Mesenchymal stem cell (in vitro differentiated cells and primary cell): ENCODE measurements around the gene SH2D4B.

ENCODE experiments used
- DNase-seq: peaks from one replicate; pipeline ENCODE4 v3.0.0-alpha.2; 2013
- H2AFZ ChIP-seq: one replicate; pipeline ENCODE4 v1.6.1; 2013; ENCODE audit warnings: low read depth, mild to moderate bottlenecking, control low read depth, inconsistent platforms, low read length, moderate library complexity
- H2AK5ac ChIP-seq: 2 replicates; pipeline ENCODE4 v1.6.1; 2013; ENCODE audit warnings: low read length, moderate library complexity, mild to moderate bottlenecking, inconsistent platforms; ENCODE audit not compliant: severe bottlenecking
- H2BK120ac ChIP-seq: one replicate; pipeline ENCODE4 v1.6.1; 2013; ENCODE audit warnings: low read depth, mild to moderate bottlenecking, inconsistent platforms, low read length, moderate library complexity
- H2BK12ac ChIP-seq, 2 experiments: one replicate each; pipeline ENCODE4 v1.6.1; 2013; ENCODE audit warnings: inconsistent platforms in 2 of 2, low read length in 2 of 2, mild to moderate bottlenecking in 2 of 2, moderate library complexity in 2 of 2, control low read depth in 1 of 2
- H2BK15ac ChIP-seq: one replicate; pipeline ENCODE4 v1.6.1; 2013; ENCODE audit warnings: mild to moderate bottlenecking, low read depth, inconsistent platforms; ENCODE audit not compliant: poor library complexity, severe bottlenecking
- H2BK5ac ChIP-seq: 2 replicates; pipeline ENCODE4 v1.6.1; 2013; ENCODE audit warnings: low read depth, mild to moderate bottlenecking, low read length, control low read depth, inconsistent platforms; ENCODE audit not compliant: poor library complexity, severe bottlenecking
- H3K14ac ChIP-seq, 2 experiments: one replicate each; pipeline ENCODE4 v1.6.1; 2013; ENCODE audit warnings: inconsistent platforms in 2 of 2, low read length in 2 of 2, control low read depth in 1 of 2, mild to moderate bottlenecking in 1 of 2, moderate library complexity in 1 of 2
- H3K18ac ChIP-seq, 2 experiments: one replicate each; pipeline ENCODE4 v1.6.1; 2013; ENCODE audit warnings: inconsistent platforms in 2 of 2, low read length in 2 of 2, control low read depth in 1 of 2, low read depth in 1 of 2, mild to moderate bottlenecking in 1 of 2
- H3K23ac ChIP-seq, 2 experiments: one replicate each; pipeline ENCODE4 v1.6.1; 2013; ENCODE audit warnings: inconsistent platforms in 2 of 2, low read length in 2 of 2, mild to moderate bottlenecking in 2 of 2, moderate library complexity in 2 of 2, control low read depth in 1 of 2
- H3K27ac ChIP-seq: 2 replicates; pipeline ENCODE4 v1.5.1; 2013; ENCODE audit warnings: mild to moderate bottlenecking, moderate library complexity, low read length, control low read depth, inconsistent platforms; ENCODE audit not compliant: poor library complexity, severe bottlenecking
- H3K27me3 ChIP-seq, 2 experiments: 2 replicates each; pipeline versions ENCODE4 v1.6.1 to v1.7.0; 2013; ENCODE audit warnings: low read length in 2 of 2, mild to moderate bottlenecking in 2 of 2, moderate library complexity in 2 of 2, control low read depth in 1 of 2, inconsistent platforms in 1 of 2; ENCODE audit not compliant: control insufficient read depth in 1 of 2, insufficient read depth in 1 of 2
- H3K36me3 ChIP-seq, 2 experiments: 2 replicates each; pipeline versions ENCODE4 v1.6.1 to v1.7.0; 2013; ENCODE audit warnings: low read length in 2 of 2, control low read depth in 1 of 2, inconsistent platforms in 1 of 2, low read depth in 1 of 2, mild to moderate bottlenecking in 1 of 2; ENCODE audit not compliant: insufficient read depth in 2 of 2, control insufficient read depth in 1 of 2
- H3K4ac ChIP-seq, 2 experiments: one replicate each; pipeline ENCODE4 v1.6.1; 2013; ENCODE audit warnings: inconsistent platforms in 2 of 2, low read length in 2 of 2, mild to moderate bottlenecking in 2 of 2, moderate library complexity in 2 of 2, control low read depth in 1 of 2, low read depth in 1 of 2
- H3K4me1 ChIP-seq: 2 replicates; pipeline ENCODE4 v1.6.1; 2013; ENCODE audit warnings: low read depth, low read length, control low read depth; ENCODE audit not compliant: control insufficient read depth, insufficient read depth
- H3K4me2 ChIP-seq: 2 replicates; pipeline ENCODE4 v1.6.1; 2013; ENCODE audit warnings: low read length, mild to moderate bottlenecking, inconsistent platforms; ENCODE audit not compliant: poor library complexity, severe bottlenecking
- H3K4me3 ChIP-seq, 2 experiments: 2 replicates each; pipeline versions ENCODE4 v1.5.1 to v1.7.0; 2013; ENCODE audit warnings: low read length in 2 of 2, mild to moderate bottlenecking in 2 of 2, control low read depth in 1 of 2, low read depth in 1 of 2; ENCODE audit not compliant: insufficient read depth in 1 of 2
- H3K79me1 ChIP-seq: replicated peaks from 2 replicates; pipeline ENCODE4 v1.6.1; 2013; ENCODE audit warnings: mild to moderate bottlenecking, control low read depth, low read length, inconsistent platforms; ENCODE audit not compliant: poor library complexity, severe bottlenecking
- H3K9ac ChIP-seq: 2 replicates; pipeline ENCODE4 v1.7.0; 2013; ENCODE audit warnings: mild to moderate bottlenecking, low read length, moderate library complexity
- H3K9me3 ChIP-seq: 2 replicates; pipeline ENCODE4 v1.7.0; 2013; ENCODE audit warnings: mild to moderate bottlenecking, low read length; ENCODE audit not compliant: control insufficient read depth
- H4K8ac ChIP-seq: one replicate; pipeline ENCODE4 v1.6.1; 2013; ENCODE audit warnings: inconsistent platforms, mild to moderate bottlenecking, low read length, moderate library complexity
- H4K91ac ChIP-seq: one replicate; pipeline ENCODE4 v1.6.1; 2013; ENCODE audit warnings: mild to moderate bottlenecking, low read length, inconsistent platforms
- WGBS: methylation state at CpG from one replicate; pipeline ENCODE4 v1.1.7; 2013; ENCODE audit warnings: mixed read lengths; 5-methylcytosine and 5-hydroxymethylcytosine counted together

The SH2D4B gene

GRCh38 chr10:80622153-80622552, 84.5 kb downstream of the SH2D4B start:
- Histone ChIP-seq H3K18ac (no peak overlapping the region), H3K4me3 (no peak overlapping the region), H2BK5ac (no peak overlapping the region), H2BK15ac (no peak overlapping the region), H3K27me3 (no peaks in the 10 kb centered on the region), H4K8ac (no peak overlapping the region), H3K79me1 (no peaks in the 10 kb centered on the region), H3K27ac (no peak overlapping the region), H3K36me3 (no peaks in the 10 kb centered on the region), H3K9me3 (peaks cover 7% of the 10 kb centered on the region), H2BK120ac (no peak overlapping the region), H2BK12ac (no peak overlapping the region), H3K9ac (no peak overlapping the region), H3K4me2 (no peak overlapping the region), H3K4me1 (peaks cover 3% of the 10 kb centered on the region), H3K4ac (no peak overlapping the region), H2AK5ac (no peak overlapping the region), H3K14ac (no peak overlapping the region), H2AFZ (no peak overlapping the region), H3K23ac (no peak overlapping the region), H4K91ac (no peak overlapping the region)
- 80% methylated on average over 3 of the region's 3 CpGs for WGBS
- DNase-seq: no peak

DNA sequence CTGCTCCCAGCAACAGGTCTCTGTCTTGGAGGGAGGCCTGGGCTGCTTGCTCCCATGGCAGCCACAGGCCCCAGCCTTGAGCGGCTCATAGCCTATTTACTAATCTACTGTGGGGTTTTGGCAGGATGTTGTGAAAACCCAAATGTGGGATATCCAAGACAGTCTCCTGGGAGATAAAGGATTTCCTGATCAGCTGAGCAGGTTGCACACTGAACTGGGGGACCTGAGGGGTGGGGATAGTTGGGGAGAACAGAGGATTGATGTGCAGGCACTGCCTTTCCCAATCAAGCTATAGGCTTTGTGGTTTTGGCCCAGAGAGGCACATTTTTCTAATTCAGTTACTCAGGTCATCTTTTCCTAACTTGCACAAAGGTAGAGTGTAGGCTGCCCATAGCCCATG, 92.6 kb downstream of the SH2D4B start:
- Histone ChIP-seq H3K4me1 (no peaks in the 10 kb centered on the region), H3K9me3 (peaks cover 7% of the 10 kb centered on the region), H2BK12ac (no peak overlapping the region), H3K9ac (no peak overlapping the region), H4K91ac (no peak overlapping the region), H3K4me2 (no peak overlapping the region), H3K4me3 (no peak overlapping the region), H3K27me3 (no peaks in the 10 kb centered on the region), H3K18ac (no peak overlapping the region), H2BK120ac (no peak overlapping the region), H4K8ac (no peak overlapping the region), H2BK15ac (no peak overlapping the region), H3K27ac (no peak overlapping the region), H3K14ac (no peak overlapping the region), H2AK5ac (no peak overlapping the region), H2AFZ (no peak overlapping the region), H3K36me3 (no peaks in the 10 kb centered on the region), H2BK5ac (no peak overlapping the region), H3K23ac (no peak overlapping the region), H3K4ac (no peak overlapping the region), H3K79me1 (no peaks in the 10 kb centered on the region)
- WGBS: 93% methylated on average over 1 of the region's 1 CpG
- no peak for DNase-seq

DNA sequence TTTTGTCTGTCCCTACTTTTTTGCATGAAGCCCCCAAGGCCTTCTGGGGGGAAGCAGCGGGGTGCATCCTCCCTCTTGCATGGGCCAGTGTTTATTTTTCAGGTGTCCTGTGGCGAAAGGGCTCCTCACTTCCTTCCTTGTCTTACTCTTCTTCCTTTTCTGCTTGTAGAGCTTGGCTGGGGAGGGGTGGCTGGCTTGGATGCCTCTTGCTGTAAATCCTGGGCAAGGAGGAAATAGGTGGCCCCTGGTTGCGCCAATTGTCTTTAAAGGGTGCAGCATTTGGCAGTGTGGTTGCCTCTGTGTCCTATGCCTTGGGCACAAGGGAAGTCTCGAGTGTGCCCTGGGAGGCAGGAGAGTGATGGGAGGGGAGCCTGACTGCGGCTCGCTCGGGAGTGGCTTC, 95.0 kb downstream of the SH2D4B start:
- Histone ChIP-seq H3K79me1 (no peaks in the 10 kb centered on the region), H3K36me3 (no peaks in the 10 kb centered on the region), H3K9me3 (no peaks in the 10 kb centered on the region), H2AFZ (no peak overlapping the region), H2BK12ac (no peak overlapping the region), H4K91ac (no peak overlapping the region), H4K8ac (no peak overlapping the region), H3K14ac (no peak overlapping the region), H2BK120ac (no peak overlapping the region), H3K4me2 (no peak overlapping the region), H2AK5ac (no peak overlapping the region), H3K4ac (no peak overlapping the region), H2BK15ac (no peak overlapping the region), H3K4me1 (no peaks in the 10 kb centered on the region), H3K27me3 (no peaks in the 10 kb centered on the region), H3K27ac (no peak overlapping the region), H3K9ac (no peak overlapping the region), H3K18ac (no peak overlapping the region), H2BK5ac (no peak overlapping the region), H3K23ac (no peak overlapping the region), H3K4me3 (no peak overlapping the region)
- 85% methylated on average over 6 of the region's 7 CpGs for WGBS
- no peak for DNase-seq

DNA sequence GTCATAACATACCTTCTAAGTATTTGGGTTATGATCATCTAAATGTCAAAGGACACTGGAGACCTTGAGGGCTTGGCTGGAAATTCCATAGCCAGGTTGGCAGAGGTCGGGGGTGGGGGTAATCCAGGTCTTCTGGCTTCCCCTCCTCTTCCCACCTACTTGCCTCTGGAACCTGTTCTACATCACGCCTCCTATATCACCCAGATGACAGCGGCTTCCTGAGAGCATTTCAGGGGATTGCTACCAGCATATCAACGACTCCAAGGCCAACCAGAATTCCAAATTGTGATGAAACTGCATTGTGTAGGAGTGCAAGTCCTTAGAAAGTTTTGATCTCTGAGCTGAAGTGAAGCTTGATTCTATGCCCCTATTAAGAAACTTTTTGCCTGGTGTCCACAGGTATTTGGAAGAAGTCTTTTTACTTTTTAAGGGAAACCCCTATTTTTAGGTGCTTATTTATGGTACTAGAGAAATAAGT, 95.7 kb downstream of the SH2D4B start:
- Histone ChIP-seq H3K9me3 (no peaks in the 10 kb centered on the region), H3K4me3 (no peak overlapping the region), H3K27me3 (no peaks in the 10 kb centered on the region), H3K36me3 (no peaks in the 10 kb centered on the region), H3K4ac (no peak overlapping the region), H3K27ac (no peak overlapping the region), H2AK5ac (no peak overlapping the region), H2BK12ac (no peak overlapping the region), H3K18ac (no peak overlapping the region), H4K8ac (no peak overlapping the region), H3K14ac (no peak overlapping the region), H2AFZ (no peak overlapping the region), H2BK5ac (no peak overlapping the region), H2BK15ac (no peak overlapping the region), H3K4me2 (no peak overlapping the region), H3K23ac (no peak overlapping the region), H4K91ac (no peak overlapping the region), H3K4me1 (no peaks in the 10 kb centered on the region), H2BK120ac (no peak overlapping the region), H3K9ac (no peak overlapping the region), H3K79me1 (no peaks in the 10 kb centered on the region)
- WGBS: 45% methylated on average over 2 of the region's 4 CpGs
- DNase-seq: no peak
